MM.1S (cell line): Measurements from ENCODE around the gene SAA4.

Experiments used
- DNase-seq: peaks from one replicate; pipeline ENCODE4 v3.0.0-alpha.2; 2015
- H2AFZ ChIP-seq: fragments of 300-600 bp; sonication (generic); 2 replicates; pipeline ENCODE4 v1.6.0; 2016; ENCODE audit warnings: antibody characterized with exemption, low read length
- H3F3A ChIP-seq: fragments of 300-600 bp; sonication (generic); 2 replicates; pipeline ENCODE4 v1.6.1; 2016; ENCODE audit warnings: mild to moderate bottlenecking, antibody characterized with exemption, low read length, moderate library complexity, mixed read lengths; ENCODE audit not compliant: insufficient read depth
- H3K27ac ChIP-seq: fragments of 300-600 bp; sonication (generic); 2 replicates; pipeline ENCODE4 v1.5.1; 2016; ENCODE audit warnings: mild to moderate bottlenecking, low read length
- H3K27me3 ChIP-seq: fragments of 300-600 bp; sonication (generic); replicated peaks from 2 replicates; pipeline ENCODE4 v1.6.0; 2016; ENCODE audit warnings: low read length; ENCODE audit not compliant: insufficient read depth
- H3K36me3 ChIP-seq: fragments of 300-600 bp; sonication (generic); replicated peaks from 2 replicates; pipeline ENCODE4 v1.6.1; 2016; ENCODE audit warnings: mild to moderate bottlenecking, low read length, mixed read lengths; ENCODE audit not compliant: insufficient read depth
- H3K4me1 ChIP-seq: fragments of 300-600 bp; sonication (generic); 2 replicates; pipeline ENCODE4 v1.6.1; 2016; ENCODE audit warnings: low read length, mixed read lengths
- H3K4me2 ChIP-seq: fragments of 300-600 bp; sonication (generic); 2 replicates; pipeline ENCODE4 v1.6.0; 2016; ENCODE audit warnings: low read depth, low read length
- H3K4me3 ChIP-seq: fragments of 300-600 bp; sonication (generic); 2 replicates; pipeline ENCODE4 v1.5.1; 2016; ENCODE audit warnings: low read length, mixed read lengths
- H3K79me2 ChIP-seq: fragments of 300-600 bp; sonication (generic); 2 replicates; pipeline ENCODE4 v1.6.1; 2016; ENCODE audit warnings: mixed run types, low read length, mixed read lengths
- H3K9ac ChIP-seq: fragments of 300-600 bp; sonication (generic); 2 replicates; pipeline ENCODE4 v1.6.1; 2016; ENCODE audit warnings: low read length, mixed read lengths
- H3K9me2 ChIP-seq: fragments of 300-600 bp; sonication (generic); replicated peaks from 2 replicates; pipeline ENCODE4 v1.6.1; 2016; ENCODE audit warnings: mild to moderate bottlenecking, low read length, mixed read lengths; ENCODE audit not compliant: insufficient read depth
- H3K9me3 ChIP-seq: fragments of 300-600 bp; sonication (generic); replicated peaks from 2 replicates; pipeline ENCODE4 v1.6.1; 2016; ENCODE audit warnings: mild to moderate bottlenecking, low read length, mixed read lengths; ENCODE audit not compliant: insufficient read depth
- H4K20me1 ChIP-seq: fragments of 300-600 bp; sonication (generic); 2 replicates; pipeline ENCODE4 v1.6.1; 2016; ENCODE audit warnings: mild to moderate bottlenecking, low read length, moderate library complexity, mixed read lengths; ENCODE audit not compliant: insufficient read depth
- EZH2 ChIP-seq: fragments of 300-600 bp; sonication (generic); optimal IDR thresholded peaks from 2 replicates; pipeline ENCODE3; 2017; ENCODE audit warnings: low read depth, mild to moderate bottlenecking, antibody characterized with exemption, low read length, mixed read lengths
- EZH2phosphoT487 ChIP-seq: fragments of 300-600 bp; sonication (generic); IDR thresholded peaks from 2 replicates; pipeline ENCODE4 v1.6.1; 2018; ENCODE audit warnings: antibody characterized with exemption, low read length
- TF ChIP-seq, protein P1 (sequence below): fragments of 300-600 bp; sonication (generic); IDR thresholded peaks from 2 replicates; pipeline ENCODE4 v1.5.1; 2016; ENCODE audit warnings: antibody characterized with exemption, low read length, mixed read lengths

Gene SAA4

DNA sequence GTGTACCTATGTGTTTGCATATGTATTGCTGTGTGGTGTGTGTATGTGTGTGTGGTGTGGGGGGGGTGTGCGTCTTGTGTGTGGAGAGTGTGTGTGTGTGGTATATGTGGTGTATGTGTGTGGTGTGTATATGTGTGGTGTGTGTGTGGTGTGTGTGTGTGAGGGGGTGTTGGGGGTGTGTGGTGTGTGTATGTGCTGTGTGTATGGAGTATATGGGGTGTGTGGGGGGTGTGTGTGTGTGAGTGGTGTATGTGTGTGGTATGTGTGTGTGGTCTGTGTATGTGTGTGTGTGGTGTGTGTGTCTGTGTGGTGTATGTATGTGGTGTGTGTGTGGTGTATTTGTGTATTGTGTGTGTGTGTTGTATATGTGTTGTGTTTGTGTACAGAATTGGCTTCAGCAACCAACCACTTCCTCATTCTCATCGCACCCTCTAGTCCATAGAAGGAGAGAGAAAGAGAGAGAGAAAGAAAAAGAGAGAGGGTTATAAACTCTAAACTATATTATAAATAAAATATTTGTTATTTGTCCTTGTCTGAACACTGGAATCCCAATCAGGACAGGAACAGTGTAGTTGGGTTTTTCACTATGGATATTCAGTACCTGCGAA is 13.7 kb downstream of the SAA4 start:
- Histone ChIP-seq H3K9me2 (no peaks in the 10 kb centered on the region), H3K27me3 (no peaks in the 10 kb centered on the region), H3K9me3 (no peaks in the 10 kb centered on the region), H2AFZ (no peak overlapping the region), H3F3A (no peaks in the 10 kb centered on the region), H3K79me2 (no peaks in the 10 kb centered on the region), H3K36me3 (no peaks in the 10 kb centered on the region), H3K27ac (no peak overlapping the region), H4K20me1 (no peaks in the 10 kb centered on the region), H3K9ac (no peak overlapping the region), H3K4me2 (no peak overlapping the region), H3K4me3 (no peak overlapping the region), H3K4me1 (0 out of 2 replicates have a peak, but pooled peaks cover 4% of the 10 kb centered on the region)
- DNase-seq = no peak
- TF ChIP-seq EZH2 (no peak), EZH2phosphoT487 (no peak)
- TF ChIP-seq, protein P1, sequence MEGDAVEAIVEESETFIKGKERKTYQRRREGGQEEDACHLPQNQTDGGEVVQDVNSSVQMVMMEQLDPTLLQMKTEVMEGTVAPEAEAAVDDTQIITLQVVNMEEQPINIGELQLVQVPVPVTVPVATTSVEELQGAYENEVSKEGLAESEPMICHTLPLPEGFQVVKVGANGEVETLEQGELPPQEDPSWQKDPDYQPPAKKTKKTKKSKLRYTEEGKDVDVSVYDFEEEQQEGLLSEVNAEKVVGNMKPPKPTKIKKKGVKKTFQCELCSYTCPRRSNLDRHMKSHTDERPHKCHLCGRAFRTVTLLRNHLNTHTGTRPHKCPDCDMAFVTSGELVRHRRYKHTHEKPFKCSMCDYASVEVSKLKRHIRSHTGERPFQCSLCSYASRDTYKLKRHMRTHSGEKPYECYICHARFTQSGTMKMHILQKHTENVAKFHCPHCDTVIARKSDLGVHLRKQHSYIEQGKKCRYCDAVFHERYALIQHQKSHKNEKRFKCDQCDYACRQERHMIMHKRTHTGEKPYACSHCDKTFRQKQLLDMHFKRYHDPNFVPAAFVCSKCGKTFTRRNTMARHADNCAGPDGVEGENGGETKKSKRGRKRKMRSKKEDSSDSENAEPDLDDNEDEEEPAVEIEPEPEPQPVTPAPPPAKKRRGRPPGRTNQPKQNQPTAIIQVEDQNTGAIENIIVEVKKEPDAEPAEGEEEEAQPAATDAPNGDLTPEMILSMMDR = no peak

DNA sequence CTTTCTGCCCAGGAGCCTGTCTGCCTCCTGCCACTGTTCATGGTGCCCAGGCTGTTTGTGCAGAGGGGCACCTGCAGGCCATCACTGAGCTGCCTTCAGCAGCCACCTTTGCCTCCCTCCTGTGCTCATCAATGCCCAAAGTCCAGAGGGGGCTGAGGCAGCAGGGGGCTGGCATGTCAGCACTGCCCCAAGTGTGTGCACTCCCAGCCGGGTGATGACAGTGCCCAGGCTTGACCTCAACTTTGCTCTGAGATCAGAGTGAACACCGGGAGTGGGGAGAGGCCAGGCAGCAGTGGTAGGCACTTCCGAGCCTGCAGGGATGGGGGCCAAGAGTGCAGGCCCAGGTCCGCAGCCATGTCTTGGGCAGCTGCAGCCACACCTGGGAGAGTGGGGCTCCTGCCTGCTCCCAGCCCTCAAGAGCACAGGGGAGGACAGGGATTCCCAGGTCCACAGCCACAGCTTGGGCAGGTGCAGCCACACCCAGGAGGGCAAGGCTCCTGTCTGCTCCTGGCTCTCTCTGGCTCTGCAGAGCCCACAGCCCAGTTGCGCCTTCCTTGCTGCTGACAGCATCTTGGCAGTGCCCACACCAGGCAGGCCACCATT is 15.2 kb downstream of the SAA4 start:
- H3K9ac ChIP-seq = no peak overlapping the region
- no peak overlapping the region for H3K4me3 ChIP-seq
- 0 out of 2 replicates have a peak, but pooled peaks cover 4% of the 10 kb centered on the region for H3K4me1 ChIP-seq
- H3K9me3 ChIP-seq = no peaks in the 10 kb centered on the region
- no peaks in the 10 kb centered on the region for H4K20me1 ChIP-seq
- H3K79me2 ChIP-seq = no peaks in the 10 kb centered on the region
- no peaks in the 10 kb centered on the region for H3K36me3 ChIP-seq
- TF ChIP-seq EZH2 = no peak
- H3K27me3 ChIP-seq = no peaks in the 10 kb centered on the region
- H2AFZ ChIP-seq = no peak overlapping the region
- no peak overlapping the region for H3K27ac ChIP-seq
- DNase-seq = no peak
- no peak overlapping the region for H3K4me2 ChIP-seq
- H3K9me2 ChIP-seq = no peaks in the 10 kb centered on the region
- H3F3A ChIP-seq = no peaks in the 10 kb centered on the region

DNA sequence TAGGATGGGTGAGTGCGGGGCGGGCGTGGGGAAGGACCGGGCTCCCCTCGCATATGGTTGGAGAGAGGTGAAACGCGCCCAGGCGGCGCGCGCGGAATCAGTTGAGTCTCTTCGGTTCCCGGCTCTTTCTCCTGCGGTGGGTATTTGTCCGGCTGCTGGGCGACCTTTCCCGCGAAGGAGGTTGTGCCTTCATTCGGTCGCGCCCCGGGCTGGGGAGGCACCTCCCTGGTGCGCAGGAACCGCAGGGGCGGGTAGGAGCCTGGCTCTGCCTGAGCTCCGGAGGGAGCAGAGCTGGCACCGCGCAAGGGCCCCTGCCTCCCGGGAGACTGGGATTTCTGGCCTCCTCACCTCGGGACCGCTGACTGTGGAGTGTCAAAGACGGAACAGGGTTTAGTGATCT is 27.5 kb downstream of the SAA4 start:
- no peaks in the 10 kb centered on the region for H3K27me3 ChIP-seq
- H3K36me3 ChIP-seq = no peaks in the 10 kb centered on the region
- H2AFZ ChIP-seq = no peak overlapping the region
- H3K9me2 ChIP-seq = no peaks in the 10 kb centered on the region
- H3K9ac ChIP-seq = no peak overlapping the region
- TF ChIP-seq EZH2phosphoT487 (no peak), EZH2 (no peak)
- TF ChIP-seq, protein P1 = no peak
- H3K79me2 ChIP-seq = no peaks in the 10 kb centered on the region
- H3F3A ChIP-seq = no peaks in the 10 kb centered on the region
- no peak for DNase-seq
- no peaks in the 10 kb centered on the region for H4K20me1 ChIP-seq
- no peak overlapping the region for H3K4me3 ChIP-seq
- no peaks in the 10 kb centered on the region for H3K9me3 ChIP-seq
- H3K4me2 ChIP-seq = no peak overlapping the region
- H3K27ac ChIP-seq = no peak overlapping the region
- H3K4me1 ChIP-seq = no peaks in the 10 kb centered on the region

DNA sequence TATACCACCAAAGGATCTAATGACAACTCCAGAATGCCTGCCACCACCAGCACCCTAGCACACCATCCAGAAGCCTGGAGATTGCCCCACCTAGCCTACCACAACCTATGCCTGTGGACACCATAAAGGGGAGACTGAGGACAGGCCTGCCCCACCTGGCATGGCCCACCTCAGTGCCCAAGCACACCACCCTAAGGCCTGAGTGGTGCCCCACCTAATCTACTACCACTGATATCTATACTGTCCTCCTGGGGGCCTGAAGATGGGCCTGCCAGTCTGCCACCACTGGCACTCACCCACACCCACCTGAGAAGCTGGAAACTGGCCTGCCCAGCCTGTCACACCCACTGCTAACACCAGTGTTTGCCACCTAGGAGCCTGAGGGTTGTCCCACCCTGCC is 31.8 kb downstream of the SAA4 start:
- TF ChIP-seq EZH2phosphoT487 (no peak), EZH2 (no peak)
- TF ChIP-seq, protein P1 = no peak
- no peak for DNase-seq
- H3K9me2 ChIP-seq = no peaks in the 10 kb centered on the region
- no peaks in the 10 kb centered on the region for H3F3A ChIP-seq
- H3K4me3 ChIP-seq = no peak overlapping the region
- H3K79me2 ChIP-seq = no peaks in the 10 kb centered on the region
- no peaks in the 10 kb centered on the region for H4K20me1 ChIP-seq
- no peaks in the 10 kb centered on the region for H3K36me3 ChIP-seq
- no peaks in the 10 kb centered on the region for H3K9me3 ChIP-seq
- H3K27ac ChIP-seq = no peak overlapping the region
- H3K27me3 ChIP-seq = no peaks in the 10 kb centered on the region
- no peaks in the 10 kb centered on the region for H3K4me1 ChIP-seq
- H2AFZ ChIP-seq = no peak overlapping the region
- no peak overlapping the region for H3K9ac ChIP-seq
- H3K4me2 ChIP-seq = no peak overlapping the region
